Activated T-helper 1 cell treated with anti-CD3 and anti-CD28 coated beads, Interleukin-12 subunit alpha, Interleukin-12 subunit beta, Interleukin-2, Interleukin-4 antibody, amounts not matched to agents 30 ng/mL and 10 ng/mL and 1 ng/mL, durations not matched to agents 14 hours and 24 hours and 36 hours (primary cell): ENCODE results near the gene USP15. TPM values are rescaled to one million over a fixed set of nuclear protein-coding genes. Genes with fewer than 3 reads are reported as not detected.
"Not testable (repeated sequence)": the region's sequence is repeated elsewhere in the genome, so short reads cannot be mapped to it uniquely, and the experiment has no call there.

Experiments
- DNase-seq: peaks from one replicate; pipeline ENCODE4 v3.0.0; 2021; ENCODE audit warnings: low spot score
- H3K27ac Mint-ChIP-seq: one replicate; pipeline ENCODE4 v1.8.0; 2021; ENCODE audit warnings: mild to moderate bottlenecking, mixed read lengths
- H3K27me3 Mint-ChIP-seq: one replicate; pipeline ENCODE4 v1.8.0; 2022; ENCODE audit warnings: mild to moderate bottlenecking, moderate library complexity, mixed read lengths; ENCODE audit not compliant: insufficient read depth
- H3K36me3 Mint-ChIP-seq: one replicate; pipeline ENCODE4 v1.8.0; 2021; ENCODE audit warnings: low read depth, mixed read lengths
- H3K4me1 Mint-ChIP-seq: one replicate; pipeline ENCODE4 v1.8.0; 2021; ENCODE audit warnings: low read depth, mixed read lengths
- H3K4me3 Mint-ChIP-seq: one replicate; pipeline ENCODE4 v1.8.0; 2021; ENCODE audit warnings: mild to moderate bottlenecking, moderate library complexity, mixed read lengths
- H3K9me3 Mint-ChIP-seq: one replicate; pipeline ENCODE4 v1.8.0; 2021; ENCODE audit warnings: mixed read lengths
- intact Hi-C: fragments of 100-400 bp; cut with micrococcal nuclease; formaldehyde crosslinking; loops from one replicate; pipeline ENCODE4 v1.15.1; 2024
- total RNA-seq: library from RNA; stranded (reverse); gene quantifications from 2 replicates; pipeline ENCODE4 v1.2.3, GENCODE V29; 2022

USP15 gene
- total RNA-seq, 1 donor from 2014 or later: 100 TPM

- Mint-ChIP-seq H3K4me3 (no peak overlapping the region), H3K27me3 (peaks cover 52% of the 10 kb centered on the region), H3K27ac (no peak overlapping the region), H3K4me1 (peaks cover 2% of the 10 kb centered on the region), H3K9me3 (peaks cover 25% of the 10 kb centered on the region), H3K36me3 (peaks cover 6% of the 10 kb centered on the region)
- no peak for DNase-seq
- intact Hi-C loops: no loop called here
These were observed 169.3 kb downstream of the USP15 start for GRCh38 chr12:62429457-62429856.

GRCh38 chr12:62434494-62435302, 174.5 kb downstream of the USP15 start:
- Mint-ChIP-seq H3K27ac (no peak overlapping the region), H3K9me3 (no peaks in the 10 kb centered on the region), H3K4me3 (peak overlapping the region; percentile 80), H3K36me3 (no peaks in the 10 kb centered on the region), H3K4me1 (peaks cover 24% of the 10 kb centered on the region), H3K27me3 (peaks cover 63% of the 10 kb centered on the region)
- DNase-seq: no peak
- intact Hi-C loops: loop anchor here (5.0 kb wide), 2 partner anchors 88 to 378 kb away; no protein-coding TSS in a partner anchor

GRCh38 chr12:62435303-62436163, 175.3 kb downstream of the USP15 start:
- no peaks in the 10 kb centered on the region for H3K36me3 Mint-ChIP-seq
- peak; percentile 8 for DNase-seq
- H3K9me3 Mint-ChIP-seq: peaks cover 2% of the 10 kb centered on the region
- peaks cover 56% of the 10 kb centered on the region for H3K27me3 Mint-ChIP-seq
- H3K4me3 Mint-ChIP-seq: peak overlapping the region; percentile 80
- H3K4me1 Mint-ChIP-seq: peaks cover 24% of the 10 kb centered on the region
- intact Hi-C loops: loop anchor here (5.0 kb wide), 2 partner anchors 87 to 377 kb away; no protein-coding TSS in a partner anchor
- no peak overlapping the region for H3K27ac Mint-ChIP-seq

GRCh38 chr12:62436164-62436503, 175.9 kb downstream of the USP15 start:
- Mint-ChIP-seq H3K9me3 (peaks cover 8% of the 10 kb centered on the region), H3K36me3 (no peaks in the 10 kb centered on the region), H3K27me3 (peaks cover 52% of the 10 kb centered on the region), H3K27ac (no peak overlapping the region), H3K4me1 (peaks cover 24% of the 10 kb centered on the region), H3K4me3 (peak overlapping the region; percentile 80)
- intact Hi-C loops: loop anchor here (5.0 kb wide), 2 partner anchors 86 to 376 kb away; no protein-coding TSS in a partner anchor
- no peak for DNase-seq

- H3K4me3 Mint-ChIP-seq: no peak overlapping the region
- H3K27me3 Mint-ChIP-seq: peaks cover 48% of the 10 kb centered on the region
- peaks cover 1% of the 10 kb centered on the region for H3K36me3 Mint-ChIP-seq
- peaks cover 24% of the 10 kb centered on the region for H3K4me1 Mint-ChIP-seq
- intact Hi-C loops: loop anchor here (1.0 to 5.0 kb wide), 6 partner anchors 29 to 374 kb away; partner anchors contain the start of gene MON2
- no peak overlapping the region for H3K27ac Mint-ChIP-seq
- H3K9me3 Mint-ChIP-seq: peaks cover 26% of the 10 kb centered on the region
- peak; percentile 28 for DNase-seq
These were observed 178.0 kb downstream of the USP15 start for GRCh38 chr12:62438098-62438692.

GRCh38 chr12:62446754-62447452, 186.7 kb downstream of the USP15 start:
- intact Hi-C loops: no loop called here
- Mint-ChIP-seq H3K4me3 (no peak overlapping the region), H3K27me3 (peaks cover 25% of the 10 kb centered on the region), H3K4me1 (no peaks in the 10 kb centered on the region), H3K36me3 (peaks cover 1% of the 10 kb centered on the region), H3K27ac (no peak overlapping the region), H3K9me3 (peaks cover 21% of the 10 kb centered on the region)
- DNase-seq: no peak

GRCh38 chr12:62448436-62448835, 188.2 kb downstream of the USP15 start:
- Mint-ChIP-seq H3K4me1 (no peaks in the 10 kb centered on the region), H3K4me3 (no peak overlapping the region), H3K36me3 (no peaks in the 10 kb centered on the region), H3K27ac (no peak overlapping the region), H3K27me3 (peaks cover 20% of the 10 kb centered on the region), H3K9me3 (peaks cover 7% of the 10 kb centered on the region)
- no peak for DNase-seq
- intact Hi-C loops: no loop called here

- H3K36me3 Mint-ChIP-seq, H3K27ac Mint-ChIP-seq, DNase-seq, intact Hi-C loops, H3K4me3 Mint-ChIP-seq, H3K9me3 Mint-ChIP-seq, H3K4me1 Mint-ChIP-seq: not testable (repeated sequence)
- peaks cover 16% of the 10 kb centered on the region for H3K27me3 Mint-ChIP-seq
These were observed 195.2 kb downstream of the USP15 start for GRCh38 chr12:62455429-62455828.

GRCh38 chr12:62458626-62459025, 198.4 kb downstream of the USP15 start:
- H3K4me1 Mint-ChIP-seq: no peaks in the 10 kb centered on the region
- DNase-seq: no peak
- H3K36me3 Mint-ChIP-seq: peaks cover 4% of the 10 kb centered on the region
- H3K4me3 Mint-ChIP-seq: no peak overlapping the region
- peaks cover 22% of the 10 kb centered on the region for H3K9me3 Mint-ChIP-seq
- intact Hi-C loops: no loop called here
- H3K27ac Mint-ChIP-seq: no peak overlapping the region
- H3K27me3 Mint-ChIP-seq: no peaks in the 10 kb centered on the region

GRCh38 chr12:62459976-62460375, 199.8 kb downstream of the USP15 start:
- Mint-ChIP-seq H3K36me3 (peaks cover 4% of the 10 kb centered on the region), H3K4me1 (no peaks in the 10 kb centered on the region), H3K4me3 (no peak overlapping the region), H3K9me3 (peaks cover 28% of the 10 kb centered on the region), H3K27me3 (no peaks in the 10 kb centered on the region), H3K27ac (no peak overlapping the region)
- DNase-seq: no peak
- intact Hi-C loops: no loop called here

GRCh38 chr12:62461171-62461837, 201.1 kb downstream of the USP15 start:
- H3K9me3 Mint-ChIP-seq: peaks cover 28% of the 10 kb centered on the region
- H3K27ac Mint-ChIP-seq, H3K27me3 Mint-ChIP-seq, intact Hi-C loops, H3K36me3 Mint-ChIP-seq, H3K4me3 Mint-ChIP-seq, DNase-seq: not testable (repeated sequence)
- peaks cover 11% of the 10 kb centered on the region for H3K4me1 Mint-ChIP-seq

- intact Hi-C loops, H3K4me3 Mint-ChIP-seq, H3K27ac Mint-ChIP-seq, H3K36me3 Mint-ChIP-seq, H3K27me3 Mint-ChIP-seq, DNase-seq: not testable (repeated sequence)
- Mint-ChIP-seq H3K9me3 (peaks cover 28% of the 10 kb centered on the region), H3K4me1 (peaks cover 21% of the 10 kb centered on the region)
These were observed 203.0 kb downstream of the USP15 start for GRCh38 chr12:62463252-62463651.
